AG08396 (cell line): Measurements from ENCODE around the gene ATP12A.

ENCODE experiments used
- DNase-seq: peaks from one replicate; pipeline ENCODE4 v3.0.0; 2012; ENCODE audit warnings: low spot score, mixed read lengths

The ATP12A gene

GRCh38 chr13:24734950-24735349 lies 54.7 kb downstream of the ATP12A start:
- DNase-seq, result no peak

DNA sequence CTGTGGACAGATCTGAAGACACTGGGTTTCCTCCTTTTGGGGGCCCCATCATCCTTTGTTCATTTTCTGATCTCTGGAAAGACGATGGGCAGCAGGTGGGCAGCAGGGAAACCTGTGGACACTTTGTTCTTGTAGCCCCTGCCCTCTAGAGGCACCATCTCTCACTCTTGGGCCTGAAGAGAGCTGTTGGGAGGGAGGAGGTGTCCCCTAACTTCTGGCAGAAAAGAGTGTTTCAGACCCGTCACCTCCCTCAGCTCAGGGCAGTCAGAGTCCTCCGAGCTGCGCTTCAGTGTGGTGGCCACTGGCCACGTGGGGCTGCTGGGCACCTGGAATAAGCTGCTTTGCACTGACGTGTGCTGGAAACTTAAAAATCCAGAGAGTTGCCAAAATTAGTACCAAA lies 56.8 kb downstream of the ATP12A start:
- DNase-seq, result no peak

DNA sequence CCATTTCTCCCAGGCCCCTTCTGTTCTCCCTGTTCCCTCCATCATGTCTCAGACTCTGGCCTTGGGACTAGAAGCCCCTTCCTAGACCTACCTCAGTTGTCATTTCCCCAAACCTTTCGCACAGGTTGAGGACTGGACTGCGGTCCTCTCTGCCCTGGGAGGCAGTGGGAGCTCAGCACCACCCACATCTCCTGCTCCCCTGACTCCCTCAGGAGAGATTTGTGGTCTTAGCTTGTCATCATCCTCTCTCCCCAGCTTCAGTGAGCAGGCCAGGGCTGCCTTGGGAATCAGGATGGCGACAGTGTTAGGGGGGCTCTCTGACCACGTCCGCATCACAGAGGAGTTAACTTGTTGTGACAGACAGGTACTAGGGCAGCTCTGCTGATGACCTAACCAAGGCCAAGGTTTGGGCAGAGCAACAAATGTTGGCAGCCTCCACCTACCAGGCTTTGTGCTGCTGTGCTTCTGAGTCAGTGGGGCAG lies 58.2 kb downstream of the ATP12A start:
- DNase-seq, result no peak

DNA sequence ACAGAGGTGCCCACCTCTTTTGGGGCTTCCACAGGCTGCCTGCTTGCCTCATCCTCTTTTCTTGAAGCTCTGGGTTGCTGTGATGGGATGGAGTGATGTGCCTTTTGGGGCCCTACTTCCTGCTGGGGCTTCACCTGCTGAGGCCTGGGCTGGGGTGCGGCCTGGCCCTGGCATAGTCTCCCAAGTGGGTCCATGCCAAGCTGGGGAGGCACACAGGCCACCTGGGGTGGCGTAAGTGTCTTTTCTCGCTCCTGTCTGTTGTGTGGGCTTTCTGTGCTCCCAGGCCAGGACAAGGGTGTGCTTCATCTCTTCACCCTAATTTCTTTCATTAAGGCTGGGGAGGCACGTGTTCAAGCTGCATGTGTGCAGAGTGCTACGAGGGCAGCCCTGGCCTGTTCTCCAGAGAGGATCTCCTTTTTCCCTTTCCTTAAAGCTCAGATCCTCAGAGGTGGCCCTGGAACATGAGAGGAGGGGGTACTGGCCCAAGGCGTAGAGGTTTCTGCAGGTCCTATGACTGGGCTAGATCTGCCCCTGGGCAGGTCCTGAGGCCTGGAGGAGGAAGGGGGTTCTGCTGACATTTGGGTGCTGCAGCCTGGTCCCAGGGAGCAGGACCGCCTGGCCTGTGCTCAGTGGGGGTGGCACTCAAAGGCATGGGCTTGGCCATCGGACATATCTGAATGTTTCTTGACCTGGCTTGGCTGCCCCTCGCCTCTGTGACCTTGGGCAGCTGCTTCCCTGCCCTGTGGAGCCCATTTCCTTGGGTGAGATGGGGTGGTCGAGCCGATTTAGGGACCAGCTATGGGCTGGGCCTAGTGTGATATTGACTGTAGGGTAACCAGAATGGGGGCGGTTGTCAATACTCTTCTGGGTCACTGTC lies 60.0 kb downstream of the ATP12A start:
- DNase-seq, result no peak

GRCh38 chr13:24741016-24741662 lies 60.9 kb downstream of the ATP12A start:
- no peak for DNase-seq

GRCh38 chr13:24741791-24742190 lies 61.6 kb downstream of the ATP12A start:
- DNase-seq, result no peak

GRCh38 chr13:24742294-24742693 lies 62.1 kb downstream of the ATP12A start:
- no peak for DNase-seq

DNA sequence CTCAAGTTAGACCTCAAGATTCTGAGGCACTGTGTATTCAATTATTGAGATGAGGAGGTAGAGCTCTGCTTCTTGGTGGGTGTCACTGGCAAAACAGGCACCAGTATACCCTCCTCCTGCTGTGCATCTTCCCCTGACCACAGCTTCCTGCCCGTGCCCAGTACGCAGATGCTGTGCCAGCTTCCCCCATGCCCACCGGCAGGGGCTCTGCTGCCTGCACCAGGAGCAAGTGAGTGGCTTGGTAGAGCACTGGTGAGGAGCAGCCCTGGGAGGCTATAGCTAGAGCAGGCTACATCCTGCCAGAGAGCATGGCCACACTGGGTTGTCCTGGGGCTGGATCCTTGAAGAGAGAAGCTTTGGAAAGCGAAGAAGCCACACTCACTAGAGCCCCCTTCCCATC lies 62.8 kb downstream of the ATP12A start:
- no peak for DNase-seq

GRCh38 chr13:24744247-24744646 lies 64.0 kb downstream of the ATP12A start:
- DNase-seq, result no peak

GRCh38 chr13:24745516-24745860 lies 65.3 kb downstream of the ATP12A start:
- no peak for DNase-seq

GRCh38 chr13:24745861-24746617 lies 65.8 kb downstream of the ATP12A start:
- DNase-seq, result no peak

DNA sequence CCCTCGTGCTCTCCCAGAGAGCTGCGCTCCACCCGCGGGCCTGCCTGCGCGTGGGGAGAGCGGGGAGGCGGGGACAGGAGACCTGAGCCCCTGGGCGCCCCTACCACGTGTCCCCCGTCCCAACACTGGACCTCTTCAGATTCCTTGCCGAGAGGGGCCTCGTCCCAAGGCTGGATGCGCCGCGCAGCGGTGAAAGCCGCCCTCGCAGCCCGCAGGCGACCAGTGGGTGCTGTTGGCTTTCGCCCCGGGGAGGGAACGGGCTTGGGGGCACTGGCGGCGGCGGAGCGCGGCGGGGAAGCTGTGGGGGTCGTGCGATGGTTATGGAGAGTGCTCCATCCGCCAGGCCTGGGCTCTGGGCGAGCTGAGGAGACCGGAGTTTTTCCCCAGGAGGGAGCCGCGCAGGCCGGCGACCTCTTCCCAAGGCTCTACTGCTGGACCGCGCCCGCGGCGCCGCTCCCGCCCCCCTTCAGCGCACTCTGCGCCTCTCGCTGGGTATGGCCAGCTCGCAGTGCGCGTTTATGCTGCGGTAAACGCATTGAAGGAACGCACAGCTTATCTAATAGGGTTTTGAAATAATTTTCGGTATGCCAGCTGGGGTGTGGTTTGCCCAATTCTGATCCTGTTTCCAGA lies 66.5 kb downstream of the ATP12A start:
- DNase-seq, result peak; percentile 39

DNA sequence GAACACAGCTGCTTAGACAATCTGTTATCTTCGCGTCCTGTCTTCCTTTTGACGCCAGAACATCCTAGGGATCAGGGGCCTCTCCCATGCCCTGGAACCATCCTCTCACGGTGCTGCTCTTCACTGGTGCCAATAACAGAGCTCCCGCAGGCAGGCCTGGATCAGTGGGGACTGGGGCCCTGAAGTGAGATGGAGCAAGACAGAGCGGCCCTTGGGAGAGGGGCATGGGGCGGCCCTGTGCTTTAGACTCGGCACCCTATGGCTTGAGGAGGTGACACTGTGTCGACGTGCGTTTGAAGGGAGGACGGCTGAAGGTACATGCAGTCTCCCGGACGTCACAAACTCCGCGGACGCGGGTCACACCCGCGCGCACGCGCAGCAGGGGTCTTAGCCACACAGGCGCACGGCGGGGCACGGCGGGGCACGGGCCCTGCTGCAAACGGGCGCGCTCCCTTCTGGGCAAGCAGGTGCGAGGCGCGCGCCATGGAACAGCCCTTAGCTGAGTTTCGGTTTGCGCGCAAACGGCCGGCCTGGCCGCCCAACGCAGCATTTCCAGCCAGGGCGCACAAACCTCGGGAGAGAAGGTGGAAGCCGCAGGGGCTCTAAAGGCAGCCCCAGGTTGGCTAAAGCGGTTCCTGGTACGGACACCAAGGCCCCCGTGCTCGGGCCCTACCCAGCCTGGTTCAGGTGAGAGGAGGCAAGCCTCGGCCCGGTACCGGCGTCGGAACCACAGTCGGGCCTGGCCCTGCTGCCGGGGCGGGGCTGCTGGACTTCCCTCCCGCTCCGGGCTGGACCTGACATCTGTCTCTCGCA lies 67.2 kb downstream of the ATP12A start:
- no peak for DNase-seq

DNA sequence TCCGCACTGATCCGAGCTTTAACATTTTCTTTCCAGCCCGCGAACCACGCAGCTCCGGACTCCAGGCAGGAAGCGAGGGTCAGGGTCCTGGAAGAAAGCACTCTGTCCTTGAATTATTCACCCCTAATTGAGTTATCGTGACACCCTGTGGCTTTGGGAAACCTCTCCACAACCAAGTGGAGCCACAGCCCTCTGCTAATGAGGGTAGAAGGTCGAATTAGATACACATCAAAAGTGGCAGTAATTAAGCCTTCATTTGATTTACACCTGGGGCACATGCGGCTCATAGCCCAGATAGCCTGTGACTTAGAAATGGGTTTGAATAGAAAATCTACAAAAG lies 67.8 kb downstream of the ATP12A start:
- no peak for DNase-seq

GRCh38 chr13:24759197-24759596 lies 79.0 kb downstream of the ATP12A start:
- DNase-seq, result no peak
